HepG2 (cell line): ENCODE measurements around the gene GMEB1. TPM values are rescaled to one million over a fixed set of nuclear protein-coding genes. Genes with fewer than 3 reads are reported as not detected.

ENCODE experiments used
- ATAC-seq: fragments of 200-7000 bp; cut with Tn5 transposase; 3 replicates; pipeline ENCODE4 v1.9.1; 2020; ENCODE audit warnings: mild to moderate bottlenecking, moderate library complexity
- BruUV-seq: library from RNA; stranded (reverse); fragments of 400-500 nt; replicated peaks from 2 replicates; lab custom pipeline; 2021; lab: Mats Ljungman, UMichigan
- CTCF ChIA-PET: fragments of 300-600 bp; formaldehyde crosslinking; extraction: SDS; loops from one replicate; lab custom pipeline; 2021; ENCODE audit warnings: low total read pairs, inconsistent platforms, low intra/inter-chr PET ratio; lab: Yijun Ruan, JAX
- POLR2A ChIA-PET: fragments of 350-600 bp; sonication (Branson Sonifier 250); formaldehyde crosslinking; loops from one replicate; lab custom pipeline; 2020; ENCODE audit warnings: antibody characterized with exemption, inconsistent platforms; lab: Yijun Ruan, JAX
- DNase-seq: peaks from one replicate; pipeline ENCODE4 v3.0.0-alpha.2; 2015; ENCODE audit warnings: low spot score
- FAIRE-seq: peaks from 3 replicates; lab custom pipeline; 2011; peaks lifted over from hg19 to GRCh38; lab: Jason Lieb, UNC
- H2AFZ ChIP-seq: one replicate; pipeline ENCODE4 v1.6.1; 2011; ENCODE audit warnings: low read length, inconsistent platforms
- H3K27ac ChIP-seq: fragments of 300-600 bp; 3 replicates; pipeline ENCODE4 v1.8.0; 2011; ENCODE audit warnings: mixed run types, mild to moderate bottlenecking, mixed read lengths, low read length, inconsistent platforms; ENCODE audit not compliant: insufficient read depth; ENCODE audit errors: extremely low read length
- H3K27me3 ChIP-seq, 2 experiments: fragments of 200-600 bp in 1 of 2; 2 replicates in 1 of 2; 3 replicates in 1 of 2; pipeline versions ENCODE4 v1.6.0 to v1.8.0; 2011; ENCODE audit warnings: low read length in 2 of 2, mild to moderate bottlenecking in 2 of 2, moderate library complexity in 2 of 2, inconsistent platforms in 1 of 2; ENCODE audit not compliant: insufficient read depth in 2 of 2, control insufficient read depth in 1 of 2
- H3K36me3 ChIP-seq, 2 experiments: fragments of 200-600 bp in 1 of 2; replicated peaks in 1 of 2; 2 replicates in 1 of 2; 3 replicates in 1 of 2; pipeline versions ENCODE4 v1.5.1 to v1.8.0; 2011; ENCODE audit warnings: low read length in 2 of 2, inconsistent platforms in 1 of 2; ENCODE audit not compliant: insufficient read depth in 2 of 2, control insufficient read depth in 1 of 2
- H3K4me1 ChIP-seq: 2 replicates; pipeline ENCODE4 v1.5.1; 2012; ENCODE audit warnings: low read length, inconsistent platforms; ENCODE audit not compliant: insufficient read depth
- H3K4me2 ChIP-seq: 2 replicates; pipeline ENCODE4 v1.6.0; 2011; ENCODE audit warnings: low read depth, low read length, inconsistent platforms
- H3K4me3 ChIP-seq, 3 experiments: fragments of 200-600 bp in 1 of 3; sonication (generic), shearing (Covaris generic) in 1 of 3; replicated peaks in 1 of 3; 2 replicates each; pipeline ENCODE4 v1.5.1; 2011 to 2016; ENCODE audit warnings: low read length in 3 of 3, inconsistent platforms in 2 of 3, low read depth in 2 of 3, mild to moderate bottlenecking in 2 of 3, control low read depth in 1 of 3, mixed read lengths in 1 of 3; ENCODE audit not compliant: insufficient read depth in 1 of 3
- H3K79me2 ChIP-seq: one replicate; pipeline ENCODE4 v1.6.1; 2011; ENCODE audit warnings: low read length, inconsistent platforms; ENCODE audit not compliant: insufficient read depth
- H3K9ac ChIP-seq: 2 replicates; pipeline ENCODE4 v1.6.0; 2011; ENCODE audit warnings: mild to moderate bottlenecking, low read depth, low read length, inconsistent platforms; ENCODE audit not compliant: insufficient read depth
- H3K9me3 ChIP-seq: 2 replicates; pipeline ENCODE4 v1.5.1; 2012; ENCODE audit warnings: mild to moderate bottlenecking, low read length
- H4K20me1 ChIP-seq: 2 replicates; pipeline ENCODE4 v1.6.0; 2011; ENCODE audit warnings: inconsistent platforms, mild to moderate bottlenecking, low read length, moderate library complexity; ENCODE audit not compliant: insufficient read depth
- EP300 ChIP-seq, 3 experiments: sonication (generic) in 1 of 3; formaldehyde crosslinking in 1 of 3; IDR thresholded peaks; 2 replicates each; pipeline versions ENCODE4 v1.5.1 to v1.6.1; 2011 to 2020; ENCODE audit warnings: low read depth in 2 of 3, low read length in 2 of 3, borderline replicate concordance in 1 of 3, improper control_type of control experiment in 1 of 3, mild to moderate bottlenecking in 1 of 3, missing genetic modification reagents in 1 of 3, moderate library complexity in 1 of 3
- FOXC1 ChIP-seq: sonication (generic); formaldehyde crosslinking; IDR thresholded peaks from 2 replicates; pipeline ENCODE4 v1.8.0; 2022; ENCODE audit warnings: mild to moderate bottlenecking, missing genetic modification reagents, borderline replicate concordance
- GATAD2A ChIP-seq: IDR thresholded peaks from 2 replicates; pipeline ENCODE4 v1.6.1; 2016
- HNRNPH1 ChIP-seq: fragments of 200-400 bp; formaldehyde crosslinking; optimal IDR thresholded peaks from 2 replicates; pipeline ENCODE3; 2017; ENCODE audit warnings: mild to moderate bottlenecking, low read depth, low read length
- IKZF4 ChIP-seq: sonication (generic); formaldehyde crosslinking; IDR thresholded peaks from 2 replicates; pipeline ENCODE4 v1.5.1; 2020; ENCODE audit warnings: borderline replicate concordance, mild to moderate bottlenecking, low read depth, missing genetic modification reagents; ENCODE audit errors: not compliant biosample characterization
- KAT8 ChIP-seq: IDR thresholded peaks from 2 replicates; pipeline ENCODE4 v1.6.1; 2016; ENCODE audit warnings: missing genetic modification reagents, missing compliant biosample characterization
- MAFF ChIP-seq: IDR thresholded peaks from 2 replicates; pipeline ENCODE4 v1.6.1; 2011; ENCODE audit warnings: low read depth, low read length, improper control_type of control experiment
- MAFK ChIP-seq, 2 experiments: IDR thresholded peaks in 1 of 2; conservative IDR thresholded peaks in 1 of 2; 2 replicates each; pipeline ENCODE4 v1.6.1; 2011; ENCODE audit warnings: improper control_type of control experiment in 2 of 2, low read length in 2 of 2
- NFE2 ChIP-seq: sonication (generic); formaldehyde crosslinking; IDR thresholded peaks from 2 replicates; pipeline ENCODE4 v1.4.0; 2020; ENCODE audit warnings: missing genetic modification reagents
- NFE2L2 ChIP-seq: fragments of 150-350 bp; IDR thresholded peaks from 2 replicates; pipeline ENCODE4 v1.6.1; 2014; ENCODE audit warnings: low read length
- SNAPC2 ChIP-seq: sonication (generic); formaldehyde crosslinking; IDR thresholded peaks from 2 replicates; pipeline ENCODE4 v1.8.1; 2022; ENCODE audit warnings: mild to moderate bottlenecking, missing genetic modification reagents
- XBP1 ChIP-seq: sonication (generic); formaldehyde crosslinking; IDR thresholded peaks from 2 replicates; pipeline ENCODE4 v1.5.0; 2020; ENCODE audit warnings: missing genetic modification reagents
- ZFP36L2 ChIP-seq: sonication (generic); formaldehyde crosslinking; IDR thresholded peaks from 2 replicates; pipeline ENCODE4 v1.4.0; 2020; ENCODE audit warnings: missing genetic modification reagents
- ZNF282 ChIP-seq: fragments of 450-650 bp; IDR thresholded peaks from 2 replicates; pipeline ENCODE4 v1.6.1; 2018; ENCODE audit not compliant: partially characterized antibody
- WGBS: methylation state at CpG from one replicate; pipeline ENCODE4 v1.1.6; 2017; ENCODE audit warnings: low lambda C conversion rate; 5-methylcytosine and 5-hydroxymethylcytosine counted together
- in situ Hi-C: cut with HindIII; loops from 2 replicates; pipeline ENCODE4 v1.10.0; 2017; ENCODE audit warnings: low pct_unique_long_range_greater_than_20kb; ENCODE audit not compliant: extremely low pct_ligation_motif_present
- intact Hi-C: fragments of 100-400 bp; cut with micrococcal nuclease; formaldehyde crosslinking; loops from one replicate; pipeline ENCODE4 v1.10.0; 2022; ENCODE audit not compliant: unreplicated experiment
- polyA plus RNA-seq, 8 experiments: library from polyadenylated mRNA; depleted of rRNA in 3 of 8; stranded (reverse) in 7 of 8; unstranded in 1 of 8; fragments of >200 nt; fragmentation: Illumina TruSeq in 4 of 8; extraction: Trizol in 4 of 8; gene quantifications; 2 replicates each; pipeline versions ENCODE4 v1.2.1 to v1.2.3, GENCODE V29; 2011 to 2016; ENCODE audit warnings: low read depth in 4 of 8, missing spikeins in 1 of 8, mixed read lengths in 1 of 8; ENCODE audit not compliant: insufficient read depth in 1 of 8
- total RNA-seq, 5 experiments: library from RNA; depleted of rRNA; stranded (reverse); fragments of >200 nt; fragmentation: Illumina TruSeq; extraction: Trizol; gene quantifications; 2 replicates each; pipeline ENCODE4 v1.2.3, GENCODE V29; 2016; ENCODE audit warnings: low read depth in 1 of 5
- TF ChIP-seq, protein P1 (sequence below): sonication (generic); formaldehyde crosslinking; conservative IDR thresholded peaks from 2 replicates; pipeline ENCODE4 v1.8.0; 2022; ENCODE audit warnings: mild to moderate bottlenecking, moderate library complexity, missing genetic modification reagents

Gene GMEB1
- total and polyA plus RNA-seq, 2 of the 13 experiments (the other 11 are each of a cell fraction or from before 2014, with no cell fraction given), result 3.0 to 6.0 TPM

DNA sequence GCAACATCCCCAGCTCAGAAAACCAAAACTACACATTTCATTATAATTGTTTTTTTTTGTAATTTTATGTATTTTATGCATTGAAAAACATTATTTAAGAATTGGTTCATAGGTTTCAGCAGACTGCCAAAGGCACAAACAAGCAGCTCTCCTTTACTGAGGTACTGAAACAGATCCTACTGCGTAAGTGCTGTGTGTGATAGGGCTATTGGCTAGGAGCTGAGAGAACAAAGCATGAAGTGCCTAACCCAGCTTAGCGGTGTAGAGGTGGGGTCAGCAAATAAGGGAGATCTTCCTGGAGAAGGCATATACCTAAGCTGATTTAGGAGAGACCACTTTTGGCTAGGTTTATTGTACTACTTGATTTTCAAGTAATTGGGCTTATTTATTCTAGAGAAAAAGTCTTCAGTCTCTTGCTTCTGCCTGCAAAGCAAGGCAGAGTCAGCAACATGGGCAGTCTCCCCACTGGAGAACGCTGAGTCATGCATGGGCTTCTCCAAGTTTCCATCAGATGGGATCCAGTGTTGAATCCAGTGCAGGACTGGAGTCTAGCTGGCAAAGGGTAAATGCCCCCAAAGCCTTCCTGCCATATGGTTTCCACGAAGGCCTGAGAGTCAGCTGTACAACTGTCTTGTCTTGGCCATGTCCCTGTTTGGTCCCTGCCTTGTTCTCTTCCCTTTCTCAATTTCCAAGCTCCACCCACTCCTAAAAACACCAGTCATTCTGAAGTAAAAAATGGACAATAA is 50.2 kb downstream of the GMEB1 start:
- H3K9me3 ChIP-seq, result no peaks in the 10 kb centered on the region
- TF ChIP-seq SNAPC2 (no peak), EP300 (IDR thresholded peaks at IDR 0.05; ENCODE audit: low read depth in 2 of 2, low read length in 2 of 2) (no peak), EP300 (CRISPR knock-in tag; IDR thresholded peaks at IDR 0.05; ENCODE audit: borderline replicate concordance) (no peak), NFE2L2 (peak; percentile 92), ZFP36L2 (CRISPR knock-in tag) (no peak), FOXC1 (CRISPR knock-in tag) (no peak), XBP1 (CRISPR knock-in tag) (no peak), GATAD2A (no peak), IKZF4 (CRISPR knock-in tag) (no peak), HNRNPH1 (no peak), NFE2 (CRISPR knock-in tag) (peak; percentile 77; the same call in 1 of the 2 replicates), KAT8 (CRISPR knock-in tag) (no peak), MAFK (conservative IDR thresholded peaks at IDR 0.05 in 1 of 2, IDR thresholded peaks at IDR 0.05 in 1 of 2; ENCODE audit: low read length in 2 of 2) (peak; percentile 64 to 80), ZNF282 (no peak), MAFF (peak; percentile 72)
- TF ChIP-seq, protein P1, sequence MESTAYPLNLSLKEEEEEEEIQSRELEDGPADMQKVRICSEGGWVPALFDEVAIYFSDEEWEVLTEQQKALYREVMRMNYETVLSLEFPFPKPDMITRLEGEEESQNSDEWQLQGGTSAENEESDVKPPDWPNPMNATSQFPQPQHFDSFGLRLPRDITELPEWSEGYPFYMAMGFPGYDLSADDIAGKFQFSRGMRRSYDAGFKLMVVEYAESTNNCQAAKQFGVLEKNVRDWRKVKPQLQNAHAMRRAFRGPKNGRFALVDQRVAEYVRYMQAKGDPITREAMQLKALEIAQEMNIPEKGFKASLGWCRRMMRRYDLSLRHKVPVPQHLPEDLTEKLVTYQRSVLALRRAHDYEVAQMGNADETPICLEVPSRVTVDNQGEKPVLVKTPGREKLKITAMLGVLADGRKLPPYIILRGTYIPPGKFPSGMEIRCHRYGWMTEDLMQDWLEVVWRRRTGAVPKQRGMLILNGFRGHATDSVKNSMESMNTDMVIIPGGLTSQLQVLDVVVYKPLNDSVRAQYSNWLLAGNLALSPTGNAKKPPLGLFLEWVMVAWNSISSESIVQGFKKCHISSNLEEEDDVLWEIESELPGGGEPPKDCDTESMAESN (CRISPR knock-in tag), result no peak
- CTCF ChIA-PET, result no interaction called here
- no peak overlapping the region for H2AFZ ChIP-seq
- peaks cover 7% of the 10 kb centered on the region; the same call in 1 of the 2 replicates for H3K4me1 ChIP-seq
- peaks cover 8 to 10% of the 10 kb centered on the region in 2 experiments; a peak in 4 of 5 replicates for H3K36me3 ChIP-seq
- no peak for DNase-seq
- H4K20me1 ChIP-seq, result no peaks in the 10 kb centered on the region
- ATAC-seq, result peak; percentile 28; the same call in 1 of the 3 replicates
- 88% methylated on average over 4 of the region's 4 CpGs for WGBS
- FAIRE-seq, result no peak
- BruUV-seq, result no TSS peak
- H3K27me3 ChIP-seq, result no peaks in the 10 kb centered on the region; a peak in 1 of 5 replicates
- in situ Hi-C loops (no loop called here), intact Hi-C loops (no loop called here)
- H3K4me2 ChIP-seq, result no peak overlapping the region
- no peaks in the 10 kb centered on the region for H3K79me2 ChIP-seq
- POLR2A ChIA-PET, result no interaction called here
- H3K9ac ChIP-seq, result no peak overlapping the region
- H3K27ac ChIP-seq, result peak overlapping the region; percentile 36
- no peak overlapping the region for H3K4me3 ChIP-seq
